Measurements from ENCODE around the gene RSPH9.

DNA sequence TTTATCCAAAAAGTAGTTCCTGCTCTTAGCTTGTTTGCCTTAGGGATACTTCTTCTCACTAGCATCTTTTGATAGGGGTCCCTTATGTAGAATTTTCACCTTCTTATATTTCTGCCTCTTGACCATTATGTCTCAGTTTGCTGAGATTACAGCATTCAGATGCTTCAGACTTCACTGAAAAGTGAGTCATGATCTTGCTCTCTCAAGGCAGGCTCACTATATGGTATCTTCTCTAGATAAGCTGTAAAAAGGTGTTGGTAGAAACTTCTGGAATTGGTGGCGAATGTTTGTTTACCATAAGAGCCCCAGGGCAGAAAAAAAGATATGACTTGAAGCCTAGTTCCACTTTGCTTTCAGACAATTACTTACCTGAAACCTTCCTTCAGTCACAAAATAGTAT is 35.4 kb upstream of the RSPH9 start:
- TF ChIP-seq, protein P1, sequence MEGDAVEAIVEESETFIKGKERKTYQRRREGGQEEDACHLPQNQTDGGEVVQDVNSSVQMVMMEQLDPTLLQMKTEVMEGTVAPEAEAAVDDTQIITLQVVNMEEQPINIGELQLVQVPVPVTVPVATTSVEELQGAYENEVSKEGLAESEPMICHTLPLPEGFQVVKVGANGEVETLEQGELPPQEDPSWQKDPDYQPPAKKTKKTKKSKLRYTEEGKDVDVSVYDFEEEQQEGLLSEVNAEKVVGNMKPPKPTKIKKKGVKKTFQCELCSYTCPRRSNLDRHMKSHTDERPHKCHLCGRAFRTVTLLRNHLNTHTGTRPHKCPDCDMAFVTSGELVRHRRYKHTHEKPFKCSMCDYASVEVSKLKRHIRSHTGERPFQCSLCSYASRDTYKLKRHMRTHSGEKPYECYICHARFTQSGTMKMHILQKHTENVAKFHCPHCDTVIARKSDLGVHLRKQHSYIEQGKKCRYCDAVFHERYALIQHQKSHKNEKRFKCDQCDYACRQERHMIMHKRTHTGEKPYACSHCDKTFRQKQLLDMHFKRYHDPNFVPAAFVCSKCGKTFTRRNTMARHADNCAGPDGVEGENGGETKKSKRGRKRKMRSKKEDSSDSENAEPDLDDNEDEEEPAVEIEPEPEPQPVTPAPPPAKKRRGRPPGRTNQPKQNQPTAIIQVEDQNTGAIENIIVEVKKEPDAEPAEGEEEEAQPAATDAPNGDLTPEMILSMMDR (conservative IDR thresholded peaks at IDR 0.05; ENCODE audit: low read depth, low read length) = no peak
- no peak for TF ChIP-seq EZH2 (IDR thresholded peaks at IDR 0.05; ENCODE audit: low read length, unreplicated experiment)

All from PC-3 (cell line).